HG03060 (cell line): ENCODE measurements around the gene CBFB.
"Not testable (repeated sequence)": the region's sequence is repeated elsewhere in the genome, so short reads cannot be mapped to it uniquely, and the experiment has no call there.

Experiments used
- ATAC-seq: cut with Tn5 transposase; IDR thresholded peaks from one replicate; pipeline ENCODE4 v1.9.1; 2021; ENCODE audit warnings: low read depth, moderate number of reproducible peaks; ENCODE audit not compliant: unreplicated experiment

The CBFB gene

DNA sequence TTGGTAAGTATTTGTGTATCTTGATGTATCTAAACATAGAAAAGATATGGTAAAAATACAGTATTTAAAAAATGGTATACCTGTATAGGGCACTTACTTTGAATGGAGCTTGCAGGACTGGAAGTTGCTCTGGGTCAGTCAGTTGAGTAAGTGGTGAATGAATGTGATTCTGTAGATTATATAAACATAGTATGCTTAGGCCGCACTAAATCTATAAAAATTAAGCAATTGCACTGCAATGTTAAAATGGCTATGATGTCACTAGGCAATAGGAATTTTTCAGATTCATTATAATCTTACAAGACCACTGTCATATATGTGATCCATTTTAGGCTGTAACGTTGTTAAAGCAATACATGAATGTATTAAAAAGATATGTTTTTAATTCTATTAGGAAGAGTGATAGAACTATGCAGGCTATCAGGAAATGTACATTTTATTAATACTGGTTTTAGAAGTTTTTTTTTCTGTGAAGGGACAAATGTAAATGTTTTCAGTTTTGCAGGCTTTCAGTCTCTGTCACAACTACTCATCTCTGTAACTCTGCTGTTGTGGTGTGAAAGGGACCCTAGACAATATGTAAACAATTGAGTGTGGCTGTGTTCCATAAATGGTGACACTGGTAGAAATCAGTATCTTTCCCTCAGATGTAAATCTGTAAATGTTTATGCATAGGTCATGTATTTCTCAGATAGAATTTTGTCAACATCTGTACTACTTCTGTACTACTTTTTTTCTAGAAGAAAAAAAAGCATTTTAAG, 10.5 kb downstream of the CBFB start:
- no peak for ATAC-seq

DNA sequence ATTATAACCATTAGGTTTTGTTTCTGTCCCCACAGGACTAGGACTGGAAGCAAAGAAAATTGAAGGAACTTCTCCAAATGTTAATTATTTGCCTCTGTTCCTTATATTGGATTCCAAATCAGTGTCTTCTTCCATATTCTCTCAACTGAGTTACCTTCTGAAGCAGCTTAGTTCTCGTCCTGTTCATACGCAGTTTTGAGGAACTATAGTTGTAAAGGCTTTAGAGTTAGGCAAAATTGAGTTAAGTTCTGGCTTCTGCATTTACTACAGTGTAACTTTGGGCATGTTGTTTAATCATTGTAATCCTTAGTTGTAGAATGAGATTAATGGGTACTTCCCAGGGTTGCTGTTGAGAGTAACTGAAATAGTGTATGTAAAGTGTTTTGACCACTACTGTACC, 11.2 kb downstream of the CBFB start:
- ATAC-seq: no peak

GRCh38 chr16:67040906-67041305, 12.0 kb downstream of the CBFB start:
- ATAC-seq: no peak

- not testable (repeated sequence) for ATAC-seq
These were observed 12.6 kb downstream of the CBFB start for GRCh38 chr16:67041520-67041919.

DNA sequence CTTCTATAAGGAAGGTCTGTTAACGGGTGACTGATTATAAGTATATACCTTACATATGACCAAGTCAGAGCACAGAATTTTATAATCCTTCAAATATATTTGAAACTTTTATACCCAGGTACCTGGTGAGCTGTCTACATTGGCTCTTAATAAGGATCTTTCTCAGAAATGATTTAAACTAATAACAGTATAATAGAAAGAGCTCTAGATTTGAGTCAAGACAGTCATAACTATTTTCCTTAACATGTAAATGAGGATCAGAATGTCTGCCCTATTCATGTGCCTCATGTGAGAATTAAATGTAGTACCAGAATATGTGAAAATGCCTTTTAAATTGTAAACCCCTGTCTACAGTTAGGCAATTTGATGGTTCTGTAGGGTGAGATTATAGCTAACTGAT, 14.5 kb downstream of the CBFB start:
- no peak for ATAC-seq

DNA sequence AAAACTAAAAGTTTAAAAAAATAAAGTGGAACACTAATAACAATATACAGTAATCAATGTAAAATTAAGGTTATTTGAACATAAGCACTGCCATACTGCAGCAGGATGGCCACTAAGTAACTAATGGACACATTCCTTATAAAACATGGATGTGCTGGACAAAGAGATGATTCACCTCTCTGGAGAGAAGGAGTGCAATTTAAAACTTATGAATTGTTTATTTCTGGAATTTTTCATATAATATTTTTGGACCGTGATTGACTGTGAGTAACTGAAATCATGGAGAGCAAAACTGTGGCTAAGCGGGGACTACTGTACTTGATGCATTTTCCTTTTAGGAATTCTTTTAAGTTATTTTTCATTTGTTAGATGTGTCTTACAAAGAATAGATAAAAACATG, 21.8 kb downstream of the CBFB start:
- ATAC-seq: no peak

GRCh38 chr16:67052399-67052798, 23.4 kb downstream of the CBFB start:
- no peak for ATAC-seq

- no peak for ATAC-seq
These were observed 24.9 kb downstream of the CBFB start for GRCh38 chr16:67053767-67054334.

- ATAC-seq: no peak
These were observed 26.0 kb downstream of the CBFB start for GRCh38 chr16:67054901-67055300.

- ATAC-seq: no peak
These were observed 27.0 kb downstream of the CBFB start for GRCh38 chr16:67055712-67056487.

DNA sequence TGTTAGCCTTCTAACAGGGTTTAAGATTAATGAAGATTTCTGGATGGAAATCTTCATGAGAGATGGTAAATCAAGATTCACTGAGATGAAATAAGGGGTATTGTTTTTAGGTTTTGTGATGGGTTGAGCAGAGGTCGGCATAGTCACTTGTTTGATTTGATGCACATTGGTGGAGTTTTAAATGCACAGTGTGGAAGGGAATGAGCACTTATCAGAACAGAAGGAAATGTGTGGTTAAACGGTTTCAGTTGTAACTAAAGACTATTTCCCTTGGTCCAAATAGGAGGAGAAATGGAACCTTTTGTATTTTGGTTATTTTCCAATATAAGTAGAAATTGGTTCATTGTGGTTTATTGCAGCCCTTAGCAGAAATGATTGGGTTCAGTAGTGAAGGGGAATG, 34.1 kb downstream of the CBFB start:
- ATAC-seq: no peak

DNA sequence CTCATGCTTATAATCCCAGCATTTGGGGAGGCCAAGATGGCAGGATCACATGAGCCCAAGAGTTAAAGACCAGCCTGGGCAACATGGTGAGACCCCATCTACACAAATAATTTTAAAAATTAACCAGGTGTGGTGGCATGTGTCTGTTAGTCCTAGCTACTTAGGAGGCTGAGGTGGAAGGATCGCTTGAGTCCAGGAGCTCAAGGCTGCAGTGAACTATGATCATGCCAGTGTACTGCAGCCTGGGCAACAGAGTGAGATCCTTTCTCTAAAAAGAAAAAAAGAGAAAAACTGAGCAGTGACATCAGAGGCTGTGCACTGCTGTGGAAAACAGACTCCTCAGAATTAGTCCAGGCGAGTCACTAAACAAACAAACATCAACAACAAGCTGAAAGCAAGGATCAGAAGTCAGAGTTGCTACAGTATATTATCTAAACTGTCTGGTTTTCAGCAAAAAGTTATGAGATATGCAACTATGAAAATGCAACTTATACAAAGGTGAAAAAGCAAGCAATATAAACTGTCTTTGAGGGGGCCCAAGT, 39.3 kb downstream of the CBFB start:
- no peak for ATAC-seq

GRCh38 chr16:67071476-67072048, 42.6 kb downstream of the CBFB start:
- ATAC-seq: no peak

DNA sequence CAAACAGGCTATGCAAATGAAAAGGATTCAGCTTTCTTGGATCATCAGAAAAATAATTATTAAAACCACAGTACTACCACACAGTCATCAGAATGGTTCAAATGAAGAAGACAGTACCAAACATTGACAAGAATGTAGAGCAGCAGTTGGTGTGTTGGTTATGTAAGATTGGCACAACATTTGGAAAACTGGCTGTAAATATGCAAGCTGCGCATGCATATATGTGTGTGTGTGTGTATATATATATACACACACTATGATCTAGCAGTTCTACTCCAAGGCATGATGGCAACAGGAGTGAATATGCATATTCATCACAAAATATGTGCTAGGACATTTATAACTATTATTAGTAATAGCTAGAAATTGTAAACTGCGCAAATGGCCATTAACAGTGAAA, 46.4 kb downstream of the CBFB start:
- no peak for ATAC-seq

- no peak for ATAC-seq
These were observed 48.9 kb downstream of the CBFB start for GRCh38 chr16:67077871-67078270.

GRCh38 chr16:67082100-67082499, 53.2 kb downstream of the CBFB start:
- no peak for ATAC-seq

DNA sequence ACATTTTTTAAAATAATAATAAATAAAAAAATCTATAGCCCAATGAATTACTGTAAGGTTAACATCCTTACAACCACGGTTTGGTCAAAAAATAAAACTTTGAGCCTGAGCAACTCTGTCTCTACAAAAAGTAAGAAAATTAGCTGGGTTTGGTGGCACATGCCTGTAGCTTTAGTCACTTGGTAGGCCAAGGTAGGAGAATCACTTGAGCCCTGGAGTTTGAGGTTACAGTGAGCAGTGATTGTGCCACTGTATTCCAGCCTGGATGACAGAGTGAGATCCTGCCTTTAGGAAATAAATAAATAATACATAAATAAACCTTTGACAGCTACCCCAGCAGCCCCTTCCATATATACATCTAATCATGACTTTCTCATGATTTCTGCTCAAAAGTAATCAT, 53.9 kb downstream of the CBFB start:
- no peak for ATAC-seq

GRCh38 chr16:67084345-67085028, 55.5 kb downstream of the CBFB start:
- ATAC-seq: no peak

- ATAC-seq: no peak
These were observed 57.9 kb downstream of the CBFB start for GRCh38 chr16:67086822-67087221.

GRCh38 chr16:67087291-67087690, 58.3 kb downstream of the CBFB start:
- no peak for ATAC-seq

- no peak for ATAC-seq
These were observed 58.9 kb downstream of the CBFB start for GRCh38 chr16:67087803-67088202.
